Nasal cavity respiratory epithelium epithelial cell of viscerocranial mucosa (primary cell): ENCODE data around the gene ZNF628. TPM values are rescaled to one million over a fixed set of nuclear protein-coding genes. Genes with fewer than 3 reads are reported as not detected.

Experiments
- total RNA-seq: library from RNA; depleted of rRNA; stranded (reverse); fragments of >200 nt; gene quantifications from 2 replicates; pipeline ENCODE4 v1.2.3, GENCODE V29; 2014

The ZNF628 gene
- total RNA-seq: 1.4 and 4.4 TPM in 2 replicates

GRCh38 chr19:55476100-55476775, at the start of gene ZNF628:
ZNF628 (plus strand) TSS chr19:55476617; CDS start chr19:55479911, 3,294 bp downstream.

GRCh38 chr19:55443045-55443823, 33.2 kb upstream of the ZNF628 start, which contains the start of gene SHISA7:
SHISA7 (minus strand) TSS chr19:55443300; CDS start chr19:55442863, 437 bp downstream.

GRCh38 chr19:55461259-55461973, 15.0 kb upstream of the ZNF628 start, which contains the start of gene ISOC2:
ISOC2 (minus strand) TSS chr19:55461642; CDS start chr19:55456486, 5,156 bp downstream.

GRCh38 chr19:55464662-55465054, 11.8 kb upstream of the ZNF628 start, which contains the start of gene C19orf85:
C19orf85 (minus strand) TSS chr19:55464751; CDS start chr19:55464554, 197 bp downstream.

GRCh38 chr19:55484593-55485438, 8.4 kb downstream of the ZNF628 start, which contains the start of gene NAT14:
NAT14 (plus strand) TSS chr19:55485188; CDS start chr19:55485709, 521 bp downstream.

GRCh38 chr19:55487924-55488687, 11.7 kb downstream of the ZNF628 start, which contains the start of gene SSC5D:
SSC5D (plus strand) TSS chr19:55488436; CDS start chr19:55488590, 154 bp downstream.

Other genes starting within 250 kb of the ZNF628 start
- 0.68 and 2.0 TPM in 2 replicates for gene TMEM86B, start 247.9 kb upstream of the ZNF628 start, total RNA-seq
- gene PPP6R1, start 217.6 kb upstream of the ZNF628 start, total RNA-seq: 24.9 and 64.2 TPM in 2 replicates
- 32.8 and 33.6 TPM in 2 replicates for gene HSPBP1, start 196.5 kb upstream of the ZNF628 start, total RNA-seq
- gene BRSK1, start 192.6 kb upstream of the ZNF628 start, total RNA-seq: 0.34 and 0.43 TPM in 2 replicates
- not detected in 2 replicates for gene TMEM150B, start 151.3 kb upstream of the ZNF628 start, total RNA-seq
- 6.1 and 6.2 TPM in 2 replicates for gene KMT5C, start 136.7 kb upstream of the ZNF628 start, total RNA-seq
- 0.34 and 0.43 TPM in 2 replicates for gene COX6B2, start 121.9 kb upstream of the ZNF628 start, total RNA-seq
- not detected in 2 replicates for gene GARIN5B, start 113.4 kb upstream of the ZNF628 start, total RNA-seq
- 0.34 and 1.6 TPM in 2 replicates for gene IL11, start 106.2 kb upstream of the ZNF628 start, total RNA-seq
- gene TMEM190, start 99.8 kb upstream of the ZNF628 start, total RNA-seq: not detected in 2 replicates
- 2.3 and 4.4 TPM in 2 replicates for gene TMEM238, start 92.3 kb upstream of the ZNF628 start, total RNA-seq
- 216 and 276 TPM in 2 replicates for gene RPL28, start 90.7 kb upstream of the ZNF628 start, total RNA-seq
- 26.8 and 37.9 TPM in 2 replicates for gene UBE2S, start 68.8 kb upstream of the ZNF628 start, total RNA-seq
- gene SHISA7, start 33.3 kb upstream of the ZNF628 start, total RNA-seq: not detected in 2 replicates
- gene ISOC2, start 15.0 kb upstream of the ZNF628 start, total RNA-seq: 34.8 and 39.6 TPM in 2 replicates
- gene C19orf85, start 11.9 kb upstream of the ZNF628 start, total RNA-seq: not detected in 2 replicates
- gene NAT14, start 8.6 kb downstream of the ZNF628 start, total RNA-seq: 2.1 and 2.7 TPM in 2 replicates
- 0.36 TPM in 1 of 2 replicates, not detected in the other for gene SSC5D, start 11.8 kb downstream of the ZNF628 start, total RNA-seq
- gene SBK2, start 60.5 kb downstream of the ZNF628 start, total RNA-seq: not detected in 2 replicates
- gene SBK3, start 68.9 kb downstream of the ZNF628 start, total RNA-seq: not detected in 2 replicates
- gene ZNF579, start 104.2 kb downstream of the ZNF628 start, total RNA-seq: 2.4 and 6.7 TPM in 2 replicates
- 4.8 and 5.4 TPM in 2 replicates for gene FIZ1, start 122.9 kb downstream of the ZNF628 start, total RNA-seq
- gene ZNF524, start 123.7 kb downstream of the ZNF628 start, total RNA-seq: 14.8 and 16.1 TPM in 2 replicates
- 0.68 and 4.1 TPM in 2 replicates for gene ZNF865, start 129.0 kb downstream of the ZNF628 start, total RNA-seq
- gene ZNF784, start 147.9 kb downstream of the ZNF628 start, total RNA-seq: 4.1 and 5.1 TPM in 2 replicates
- 3.1 and 4.6 TPM in 2 replicates for gene ZNF580, start 164.4 kb downstream of the ZNF628 start, total RNA-seq
- gene ZNF581, start 167.0 kb downstream of the ZNF628 start, total RNA-seq: 14.4 and 16.8 TPM in 2 replicates
- 3.1 and 6.5 TPM in 2 replicates for gene CCDC106, start 171.6 kb downstream of the ZNF628 start, total RNA-seq
- 121 and 156 TPM in 2 replicates for gene U2AF2, start 178.4 kb downstream of the ZNF628 start, total RNA-seq
- gene EPN1, start 198.6 kb downstream of the ZNF628 start, total RNA-seq: 21.5 and 192 TPM in 2 replicates